Stimulated activated CD4-positive, alpha-beta T cell treated with anti-CD3 and anti-CD28 coated beads, Interleukin-12 subunit alpha, Interleukin-12 subunit beta, amount 100 ng/mL, for 4 hours (primary cell): ENCODE results near the gene CYSRT1.

ENCODE experiments used
- DNase-seq: peaks from one replicate; pipeline ENCODE4 v3.0.0-alpha.2; 2020

The CYSRT1 gene

GRCh38 chr9:137273611-137274320 is 48.8 kb downstream of the CYSRT1 start:
- no peak for DNase-seq

- no peak for DNase-seq
Observed at GRCh38 chr9:137275203-137275587, 50.2 kb downstream of the CYSRT1 start.
